Globus pallidus (tissue), 1 donor: Measurements from ENCODE around the gene SLC35B2.

Source experiments
- DNase-seq: peaks from one replicate; pipeline ENCODE4 v3.0.0-alpha.2; 2015; ENCODE audit warnings: low spot score

SLC35B2 gene

GRCh38 chr6:44253307-44254101 lies 3.8 kb downstream of the SLC35B2 start:
- DNase-seq, result no peak

- DNase-seq, result no peak
Measured at GRCh38 chr6:44251576-44252524, 5.5 kb downstream of the SLC35B2 start.

DNA sequence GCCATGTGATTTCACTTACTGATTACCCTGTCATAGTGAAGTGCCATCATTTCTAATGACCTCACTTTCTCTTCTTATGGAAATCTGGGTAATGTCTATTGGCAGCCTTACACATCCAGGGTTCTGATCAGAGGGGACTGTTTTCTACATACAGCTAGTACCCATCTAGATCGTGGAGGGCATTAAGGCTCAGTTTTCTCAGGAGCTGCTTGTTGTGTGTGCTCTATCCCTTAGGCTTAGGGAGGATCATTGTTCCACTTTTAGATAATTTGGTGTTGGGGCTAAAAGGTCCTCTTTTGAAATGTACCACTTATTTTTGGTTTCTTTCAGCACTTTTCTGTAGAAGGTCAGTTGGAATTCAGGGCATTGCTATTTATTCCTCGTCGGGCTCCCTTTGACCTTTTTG lies 6.6 kb downstream of the SLC35B2 start:
- DNase-seq, result no peak

- DNase-seq, result no peak
Measured at GRCh38 chr6:44250067-44250717, 7.1 kb downstream of the SLC35B2 start.

DNA sequence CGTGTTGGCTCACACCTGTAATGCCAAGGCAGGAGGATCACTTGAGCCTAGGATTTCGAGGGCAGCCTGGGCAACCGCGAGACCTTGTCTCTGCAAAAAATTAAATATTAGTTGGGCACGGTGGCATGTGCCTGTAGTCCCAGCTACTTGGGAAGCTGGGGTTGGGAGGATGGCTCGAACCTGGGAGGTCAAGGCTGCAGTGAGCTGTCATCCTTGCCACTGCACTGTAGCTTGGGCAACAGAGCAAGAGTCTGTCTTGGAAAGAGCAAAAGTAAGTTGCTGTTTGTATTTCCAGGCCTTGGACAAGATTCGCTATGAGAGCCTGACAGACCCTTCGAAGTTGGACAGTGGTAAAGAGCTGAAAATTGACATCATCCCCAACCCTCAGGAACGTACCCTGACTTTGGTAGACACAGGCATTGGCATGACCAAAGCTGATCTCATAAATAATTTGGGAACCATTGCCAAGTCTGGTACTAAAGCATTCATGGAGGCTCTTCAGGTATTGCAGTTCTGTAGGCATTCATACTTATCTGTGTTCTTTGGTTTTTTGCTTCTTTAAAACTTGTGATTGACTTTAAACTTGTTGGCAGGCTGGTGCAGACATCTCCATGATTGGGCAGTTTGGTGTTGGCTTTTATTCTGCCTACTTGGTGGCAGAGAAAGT lies 8.1 kb downstream of the SLC35B2 start:
- no peak for DNase-seq

DNA sequence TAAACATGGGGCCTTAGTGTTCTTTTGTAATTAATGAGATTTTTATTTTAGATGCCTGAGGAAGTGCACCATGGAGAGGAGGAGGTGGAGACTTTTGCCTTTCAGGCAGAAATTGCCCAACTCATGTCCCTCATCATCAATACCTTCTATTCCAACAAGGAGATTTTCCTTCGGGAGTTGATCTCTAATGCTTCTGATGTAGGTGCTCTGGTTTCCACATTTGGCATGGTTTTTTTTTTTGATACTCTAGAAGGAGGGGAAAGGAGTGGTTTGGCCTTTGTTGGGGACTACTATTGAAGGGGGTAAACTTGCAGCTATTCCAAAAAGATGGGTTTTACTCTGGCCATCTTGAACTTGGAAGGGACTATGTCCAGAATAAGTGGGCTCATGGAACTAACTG lies 8.7 kb downstream of the SLC35B2 start:
- no peak for DNase-seq

DNA sequence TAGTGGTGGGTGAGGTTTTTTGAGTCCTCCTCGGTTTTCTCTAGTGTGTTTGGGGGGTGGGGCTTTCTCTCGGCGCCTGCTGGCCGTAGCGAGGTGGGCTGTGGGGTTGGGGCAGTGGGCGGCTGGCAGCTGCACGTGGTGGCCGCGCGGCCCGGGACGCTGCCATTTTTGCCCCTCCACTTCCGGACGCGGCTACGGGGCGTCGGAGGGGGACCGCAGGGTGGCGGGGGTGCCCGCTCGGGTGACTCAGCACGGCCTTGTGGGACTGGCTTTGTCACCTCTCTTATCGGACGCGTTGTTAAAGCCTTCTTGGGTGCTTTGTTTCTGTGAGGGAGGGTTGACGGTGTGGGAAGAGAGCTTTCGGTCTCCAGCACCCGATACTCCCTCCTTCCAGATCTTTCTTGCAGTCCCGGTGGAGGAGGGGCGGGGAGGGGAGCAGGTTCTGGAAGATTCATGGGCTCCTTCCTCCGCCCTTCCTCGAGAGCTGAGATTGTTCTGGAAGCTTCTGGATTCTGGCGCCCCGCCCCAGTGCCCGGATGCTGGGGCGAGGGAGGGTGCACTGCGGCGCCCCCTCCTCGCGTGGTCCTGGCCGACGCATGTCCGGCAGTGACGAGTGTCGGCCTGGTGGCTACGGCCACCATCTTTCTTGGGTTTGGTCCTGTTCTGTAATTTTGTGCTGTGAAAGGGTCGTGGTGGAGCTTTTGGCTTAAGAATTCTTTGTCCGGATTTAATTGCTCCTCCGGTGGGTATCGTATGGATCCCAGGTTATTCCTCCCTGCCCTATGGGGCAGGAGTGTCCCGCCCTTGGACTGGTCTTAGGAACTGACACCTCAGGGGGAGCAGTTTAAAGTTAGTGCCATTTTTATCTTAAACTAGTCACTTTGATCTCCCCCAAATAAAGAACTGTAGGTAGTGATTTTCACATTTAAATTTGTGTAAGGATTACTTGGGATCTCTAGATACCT lies 9.7 kb downstream of the SLC35B2 start:
- DNase-seq, result peak; percentile 78

GRCh38 chr6:44246663-44247337 lies 10.5 kb downstream of the SLC35B2 start, which contains the start of gene HSP90AB1:
Gene HSP90AB1, plus strand, starts transcription at chr6:44247101. Its CDS starts 1,529 bp downstream, at chr6:44248630.
- DNase-seq, result peak; percentile 97

- peak; percentile 78 for DNase-seq
Measured at GRCh38 chr6:44245912-44246662, 11.2 kb downstream of the SLC35B2 start.

GRCh38 chr6:44245391-44245911 lies 11.9 kb downstream of the SLC35B2 start:
- DNase-seq, result no peak

- no peak for DNase-seq
Measured at GRCh38 chr6:44243345-44243744, 14.0 kb downstream of the SLC35B2 start.

GRCh38 chr6:44238687-44239350 lies 18.5 kb downstream of the SLC35B2 start:
- DNase-seq, result no peak

GRCh38 chr6:44237813-44238433 lies 19.4 kb downstream of the SLC35B2 start:
- DNase-seq, result peak; percentile 80

DNA sequence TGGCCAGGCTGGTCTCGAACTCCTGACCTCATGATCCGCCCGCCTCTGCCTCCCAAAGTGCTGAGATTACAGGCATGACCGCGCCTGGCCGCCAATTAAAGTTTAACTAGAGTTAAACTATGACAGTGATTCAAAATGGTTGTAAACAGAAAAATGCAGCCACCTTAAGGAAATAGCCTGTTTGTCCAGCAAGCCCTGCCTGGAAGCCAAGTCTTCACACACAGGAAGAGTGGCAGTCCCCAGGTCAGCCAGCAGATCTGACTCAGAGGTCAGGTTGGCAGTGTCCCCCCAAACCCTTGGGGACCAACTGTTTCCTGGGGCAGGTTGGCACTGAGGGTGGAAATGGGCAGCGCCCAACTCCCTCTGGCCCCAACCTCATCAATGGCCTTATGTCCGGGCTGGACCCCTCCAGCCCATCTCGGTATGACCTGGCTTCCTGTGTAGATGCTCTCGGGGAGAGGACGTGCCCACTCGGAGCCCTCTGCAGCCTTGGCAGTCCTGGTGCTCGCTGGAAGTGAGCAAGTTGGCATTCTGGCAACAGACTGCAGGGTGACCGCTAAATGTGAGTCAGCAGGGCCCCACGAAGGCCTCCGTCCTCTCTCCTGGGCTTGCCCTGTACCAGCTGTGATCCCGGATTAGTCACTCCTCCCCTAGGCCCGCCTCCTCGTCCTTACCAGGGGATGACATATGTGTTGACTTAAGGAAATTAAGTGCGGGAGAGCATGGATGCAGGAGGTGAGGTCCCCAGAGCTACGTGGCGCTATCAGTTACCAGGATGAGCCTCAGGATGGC lies 20.1 kb downstream of the SLC35B2 start:
- peak; percentile 71 for DNase-seq

DNA sequence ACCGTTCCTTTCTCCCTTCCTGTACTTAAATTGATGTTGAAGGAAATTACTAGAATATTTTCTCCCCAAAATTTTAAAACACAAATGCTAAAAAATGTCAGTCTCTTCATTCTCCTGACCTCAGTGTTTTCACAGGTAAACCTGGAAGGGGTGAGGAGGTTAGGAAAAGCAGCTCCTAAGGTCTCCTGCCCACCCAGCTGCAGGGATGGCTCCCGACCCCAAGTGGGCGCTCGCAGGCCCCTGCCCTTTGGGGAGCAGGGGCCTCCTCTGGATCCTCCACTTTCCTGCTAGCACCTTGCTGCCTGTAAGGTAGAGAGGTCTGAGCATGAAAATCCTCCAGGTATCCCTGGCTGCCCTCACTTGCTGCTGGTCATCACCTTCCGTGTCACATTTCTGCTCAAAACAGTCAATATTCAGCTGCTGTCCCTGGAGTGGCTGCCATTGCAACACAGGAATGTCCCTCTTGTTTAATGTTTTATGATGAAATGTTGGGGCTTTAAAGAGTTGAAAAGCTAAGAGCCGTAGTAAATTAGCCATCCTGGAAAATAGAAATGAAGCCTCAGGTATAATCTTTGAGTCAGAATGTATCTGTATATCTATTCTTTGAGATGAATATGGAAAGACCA lies 21.3 kb downstream of the SLC35B2 start:
- no peak for DNase-seq

GRCh38 chr6:44235269-44235668 lies 22.1 kb downstream of the SLC35B2 start:
- DNase-seq, result no peak
